ENCODE data around the gene VPS13D.

The VPS13D gene, protein sequence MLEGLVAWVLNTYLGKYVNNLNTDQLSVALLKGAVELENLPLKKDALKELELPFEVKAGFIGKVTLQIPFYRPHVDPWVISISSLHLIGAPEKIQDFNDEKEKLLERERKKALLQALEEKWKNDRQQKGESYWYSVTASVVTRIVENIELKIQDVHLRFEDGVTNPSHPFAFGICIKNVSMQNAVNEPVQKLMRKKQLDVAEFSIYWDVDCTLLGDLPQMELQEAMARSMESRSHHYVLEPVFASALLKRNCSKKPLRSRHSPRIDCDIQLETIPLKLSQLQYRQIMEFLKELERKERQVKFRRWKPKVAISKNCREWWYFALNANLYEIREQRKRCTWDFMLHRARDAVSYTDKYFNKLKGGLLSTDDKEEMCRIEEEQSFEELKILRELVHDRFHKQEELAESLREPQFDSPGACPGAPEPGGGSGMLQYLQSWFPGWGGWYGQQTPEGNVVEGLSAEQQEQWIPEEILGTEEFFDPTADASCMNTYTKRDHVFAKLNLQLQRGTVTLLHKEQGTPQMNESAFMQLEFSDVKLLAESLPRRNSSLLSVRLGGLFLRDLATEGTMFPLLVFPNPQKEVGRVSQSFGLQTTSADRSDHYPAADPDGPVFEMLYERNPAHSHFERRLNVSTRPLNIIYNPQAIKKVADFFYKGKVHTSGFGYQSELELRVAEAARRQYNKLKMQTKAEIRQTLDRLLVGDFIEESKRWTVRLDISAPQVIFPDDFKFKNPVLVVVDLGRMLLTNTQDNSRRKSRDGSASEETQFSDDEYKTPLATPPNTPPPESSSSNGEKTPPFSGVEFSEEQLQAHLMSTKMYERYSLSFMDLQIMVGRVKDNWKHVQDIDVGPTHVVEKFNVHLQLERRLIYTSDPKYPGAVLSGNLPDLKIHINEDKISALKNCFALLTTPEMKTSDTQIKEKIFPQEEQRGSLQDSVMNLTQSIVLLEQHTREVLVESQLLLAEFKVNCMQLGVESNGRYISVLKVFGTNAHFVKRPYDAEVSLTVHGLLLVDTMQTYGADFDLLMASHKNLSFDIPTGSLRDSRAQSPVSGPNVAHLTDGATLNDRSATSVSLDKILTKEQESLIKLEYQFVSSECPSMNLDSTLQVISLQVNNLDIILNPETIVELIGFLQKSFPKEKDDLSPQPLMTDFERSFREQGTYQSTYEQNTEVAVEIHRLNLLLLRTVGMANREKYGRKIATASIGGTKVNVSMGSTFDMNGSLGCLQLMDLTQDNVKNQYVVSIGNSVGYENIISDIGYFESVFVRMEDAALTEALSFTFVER (N-terminal part only)

DNA sequence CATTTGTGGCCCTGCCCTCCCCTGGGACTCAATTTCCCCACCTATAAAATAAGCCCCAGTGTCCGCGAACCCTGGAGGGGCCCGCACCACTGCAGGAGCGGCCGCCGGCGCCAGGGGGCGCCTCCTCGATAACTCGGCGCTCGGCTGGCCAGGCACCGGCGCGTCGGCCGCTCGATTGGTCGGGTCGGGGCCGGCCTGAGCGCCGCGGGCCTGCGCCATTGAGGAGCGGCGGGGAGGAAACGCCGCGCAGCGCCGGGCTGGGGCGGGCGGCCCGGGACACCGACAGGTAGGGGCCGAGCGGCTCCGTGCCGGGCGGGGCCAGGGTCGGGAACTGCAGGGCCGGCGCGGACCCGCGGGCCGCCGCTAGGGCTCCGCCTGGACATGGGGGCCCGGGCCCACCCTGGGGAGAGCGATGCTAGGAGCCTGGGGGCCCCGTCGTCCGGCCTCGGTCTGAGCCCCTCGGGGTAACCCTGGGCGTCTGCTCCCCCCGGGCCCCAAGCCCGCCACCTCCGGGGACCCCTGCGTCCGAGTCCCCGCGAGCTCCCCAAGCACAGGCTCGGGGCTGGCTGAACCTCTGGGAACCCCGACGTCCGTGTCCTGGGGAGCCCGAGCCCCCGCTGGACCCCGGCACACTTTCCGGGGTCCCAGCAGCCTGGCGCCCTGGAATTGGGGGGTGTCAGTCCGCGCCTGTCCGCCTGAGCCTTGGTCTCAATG, at the start of gene VPS13D:
TSS of gene VPS13D (plus strand) at position 196 of the 714 bp plus-strand sequence. CDS start 4,237 bp downstream, outside the sequence.
- Mint-ChIP-seq H3K4me3 (peak within 1 kb of the TSS; percentile 79), H3K9me3 (no peaks in the 10 kb centered on the region), H3K36me3 (peaks cover 7% of the 10 kb centered on the region), H3K27ac (peak within 1 kb of the TSS; percentile 74), H3K4me1 (peaks cover 10% of the 10 kb centered on the region)
- DNase-seq (ENCODE audit: low spot score in 2 of 2), result peak; percentile 87 to 90
- peak; percentile 96 for ATAC-seq

DNA sequence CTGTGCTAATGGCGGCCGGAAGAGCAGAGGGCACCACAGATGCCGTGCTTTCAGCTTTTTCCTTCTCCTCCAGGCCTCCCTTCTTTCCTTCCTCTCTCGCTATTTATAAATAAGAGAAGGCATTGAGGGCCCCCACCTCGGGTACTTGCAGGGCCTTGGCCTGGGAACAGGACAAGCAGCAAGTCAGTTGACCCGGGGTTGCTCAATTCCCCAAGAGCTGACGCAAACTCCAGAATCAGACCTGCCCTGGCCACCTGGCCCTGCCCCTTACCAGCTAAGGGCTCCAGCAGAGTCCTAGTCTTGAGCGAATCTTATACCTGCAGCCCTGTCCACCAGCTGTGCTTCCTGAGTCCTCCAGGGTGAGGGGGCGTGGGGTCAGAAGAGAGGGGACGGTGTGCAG, 49.5 kb upstream of the VPS13D start:
- H3K36me3 Mint-ChIP-seq, result peaks cover 100% of the 10 kb centered on the region
- H3K4me3 Mint-ChIP-seq, result no peak overlapping the region
- peaks cover 95% of the 10 kb centered on the region for H3K4me1 Mint-ChIP-seq
- DNase-seq (ENCODE audit: low spot score in 2 of 2), result no peak
- H3K9me3 Mint-ChIP-seq, result no peaks in the 10 kb centered on the region
- peak overlapping the region; percentile 100 for H3K27ac Mint-ChIP-seq
- ATAC-seq, result no peak

GRCh38 chr1:12180903-12181302, 48.9 kb upstream of the VPS13D start:
- peak overlapping the region; percentile 100 for H3K27ac Mint-ChIP-seq
- H3K9me3 Mint-ChIP-seq, result no peaks in the 10 kb centered on the region
- no peak overlapping the region for H3K4me3 Mint-ChIP-seq
- ATAC-seq (no peak), DNase-seq (ENCODE audit: low spot score in 2 of 2) (no peak)
- H3K36me3 Mint-ChIP-seq, result peaks cover 100% of the 10 kb centered on the region
- H3K4me1 Mint-ChIP-seq, result peaks cover 95% of the 10 kb centered on the region

DNA sequence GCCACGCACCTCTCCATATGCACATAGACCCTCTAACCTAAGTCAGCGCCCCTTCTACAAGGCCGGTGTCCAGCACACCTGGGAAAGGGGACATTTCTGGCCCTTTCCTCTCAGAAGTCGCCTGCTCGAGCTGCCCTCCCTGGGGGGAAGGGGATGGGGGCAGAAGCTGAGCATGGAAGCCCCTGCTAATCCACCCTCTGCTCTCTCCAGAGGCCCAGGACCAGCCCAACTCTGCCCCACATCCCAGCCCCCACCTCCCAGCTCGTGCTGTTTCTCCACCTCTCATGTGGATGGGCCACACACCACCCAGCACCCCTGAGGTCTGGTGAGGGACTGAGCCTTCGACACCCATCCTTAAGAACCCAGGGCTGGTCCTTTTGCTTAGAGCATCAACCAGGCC, 48.3 kb upstream of the VPS13D start:
- Mint-ChIP-seq H3K4me1 (peaks cover 95% of the 10 kb centered on the region), H3K4me3 (peak overlapping the region; percentile 32), H3K27ac (peak overlapping the region; percentile 100), H3K9me3 (no peaks in the 10 kb centered on the region), H3K36me3 (peaks cover 100% of the 10 kb centered on the region)
- DNase-seq (ENCODE audit: low spot score in 2 of 2) (no peak), ATAC-seq (no peak)

DNA sequence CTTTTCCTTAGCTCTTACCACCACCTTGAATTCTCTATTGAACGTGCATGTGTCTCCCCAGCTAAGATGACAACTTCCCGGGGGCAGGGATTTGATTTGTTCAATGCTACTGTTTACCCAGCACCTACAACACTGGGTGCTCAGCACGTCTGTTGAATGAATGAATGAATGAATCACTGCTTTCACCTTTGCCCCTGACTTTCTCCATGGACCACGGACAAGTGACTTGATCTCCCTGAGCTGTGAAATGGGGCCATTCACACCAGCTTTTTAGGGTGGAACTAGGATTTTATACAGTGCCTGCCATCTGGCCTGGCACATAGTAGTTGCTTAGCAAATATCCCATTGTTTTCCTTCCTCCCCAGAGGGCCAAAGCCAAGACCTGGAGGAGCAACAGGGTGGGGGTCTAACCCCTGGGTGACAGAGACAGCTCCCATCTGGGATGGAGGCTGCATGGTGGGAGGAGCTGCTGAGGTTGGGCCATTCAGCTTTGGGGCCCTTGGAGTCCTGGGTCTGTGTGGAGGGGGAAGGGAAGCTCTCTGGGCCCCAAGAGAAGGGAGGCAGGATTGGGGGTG, 47.3 kb upstream of the VPS13D start:
- peaks cover 100% of the 10 kb centered on the region for H3K36me3 Mint-ChIP-seq
- H3K27ac Mint-ChIP-seq, result peak overlapping the region; percentile 100
- ATAC-seq (no peak), DNase-seq (ENCODE audit: low spot score in 2 of 2) (no peak)
- H3K9me3 Mint-ChIP-seq, result no peaks in the 10 kb centered on the region
- peaks cover 96% of the 10 kb centered on the region for H3K4me1 Mint-ChIP-seq
- peak overlapping the region; percentile 32 for H3K4me3 Mint-ChIP-seq

DNA sequence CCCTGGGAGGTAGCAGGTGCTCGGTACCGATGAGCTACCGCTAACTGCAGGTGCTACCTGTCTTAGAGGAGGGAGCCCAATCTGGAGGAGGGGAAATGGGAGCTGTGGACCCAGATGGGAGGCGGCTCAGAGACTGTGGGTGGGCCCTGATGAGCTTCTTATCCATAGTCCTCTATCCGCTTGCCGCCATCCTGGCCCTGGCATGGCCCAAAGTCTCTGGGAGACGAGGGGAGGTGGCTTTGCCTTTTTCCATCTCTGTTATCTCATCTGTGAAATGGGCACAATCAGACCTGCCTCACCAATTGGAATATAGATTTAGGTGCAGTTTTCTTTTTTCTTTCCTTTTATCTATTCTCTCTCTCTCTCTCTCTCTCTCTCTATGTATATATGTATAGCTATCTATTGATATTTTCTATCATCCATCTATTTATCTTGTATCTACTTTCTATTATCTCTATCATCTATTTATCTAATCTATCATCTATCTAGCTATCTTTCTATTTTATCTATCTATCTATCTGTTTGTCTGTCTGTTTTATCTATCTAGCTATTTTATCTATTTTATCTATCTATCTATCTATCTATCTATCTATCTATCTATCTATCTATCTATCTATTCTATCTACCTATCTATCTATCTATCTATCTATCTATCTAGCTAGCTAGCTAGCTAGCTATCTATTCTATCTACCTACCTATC, 46.6 kb upstream of the VPS13D start:
- Mint-ChIP-seq H3K4me1 (peaks cover 96% of the 10 kb centered on the region), H3K9me3 (no peaks in the 10 kb centered on the region), H3K27ac (peak overlapping the region; percentile 100), H3K4me3 (peak overlapping the region; percentile 32), H3K36me3 (peaks cover 100% of the 10 kb centered on the region)
- DNase-seq (ENCODE audit: low spot score in 2 of 2), result no peak
- no peak for ATAC-seq

DNA sequence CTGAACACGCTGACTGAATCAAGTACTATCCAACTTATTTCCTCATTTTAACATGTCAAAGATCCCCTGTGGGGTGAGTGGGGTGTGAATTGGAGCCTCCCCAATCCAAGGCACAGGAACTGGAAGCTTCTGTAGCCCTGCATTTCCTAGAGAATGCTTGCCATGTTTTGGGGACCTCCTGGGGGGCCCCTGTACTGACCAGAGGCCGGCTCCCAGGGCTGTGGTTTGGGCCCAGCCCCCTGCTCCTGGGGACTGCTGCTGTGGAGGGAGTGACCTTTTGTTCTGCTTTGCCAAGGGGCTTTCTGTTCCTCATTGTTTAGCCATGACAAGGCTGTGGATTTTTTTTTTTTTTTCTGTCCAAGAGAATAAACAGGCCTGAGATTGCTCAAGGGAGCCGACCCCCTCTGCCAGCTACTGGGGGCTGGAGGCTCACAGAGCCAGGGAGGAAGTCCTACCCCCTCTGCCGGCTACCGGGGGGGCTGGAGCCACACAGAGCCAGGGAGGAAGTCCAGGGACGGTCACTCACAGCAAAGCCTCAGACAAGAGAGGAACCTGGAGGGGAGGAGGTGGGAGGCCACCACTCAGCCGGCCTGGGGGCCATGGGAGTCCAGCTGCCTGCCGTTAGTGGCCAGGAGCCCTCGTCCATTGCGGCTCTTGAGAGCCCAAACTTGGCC, 45.7 kb upstream of the VPS13D start:
- no peaks in the 10 kb centered on the region for H3K9me3 Mint-ChIP-seq
- DNase-seq (ENCODE audit: low spot score in 2 of 2) (no peak), ATAC-seq (no peak)
- H3K36me3 Mint-ChIP-seq, result peaks cover 100% of the 10 kb centered on the region
- peak overlapping the region; percentile 100 for H3K27ac Mint-ChIP-seq
- H3K4me3 Mint-ChIP-seq, result no peak overlapping the region
- H3K4me1 Mint-ChIP-seq, result peaks cover 95% of the 10 kb centered on the region

DNA sequence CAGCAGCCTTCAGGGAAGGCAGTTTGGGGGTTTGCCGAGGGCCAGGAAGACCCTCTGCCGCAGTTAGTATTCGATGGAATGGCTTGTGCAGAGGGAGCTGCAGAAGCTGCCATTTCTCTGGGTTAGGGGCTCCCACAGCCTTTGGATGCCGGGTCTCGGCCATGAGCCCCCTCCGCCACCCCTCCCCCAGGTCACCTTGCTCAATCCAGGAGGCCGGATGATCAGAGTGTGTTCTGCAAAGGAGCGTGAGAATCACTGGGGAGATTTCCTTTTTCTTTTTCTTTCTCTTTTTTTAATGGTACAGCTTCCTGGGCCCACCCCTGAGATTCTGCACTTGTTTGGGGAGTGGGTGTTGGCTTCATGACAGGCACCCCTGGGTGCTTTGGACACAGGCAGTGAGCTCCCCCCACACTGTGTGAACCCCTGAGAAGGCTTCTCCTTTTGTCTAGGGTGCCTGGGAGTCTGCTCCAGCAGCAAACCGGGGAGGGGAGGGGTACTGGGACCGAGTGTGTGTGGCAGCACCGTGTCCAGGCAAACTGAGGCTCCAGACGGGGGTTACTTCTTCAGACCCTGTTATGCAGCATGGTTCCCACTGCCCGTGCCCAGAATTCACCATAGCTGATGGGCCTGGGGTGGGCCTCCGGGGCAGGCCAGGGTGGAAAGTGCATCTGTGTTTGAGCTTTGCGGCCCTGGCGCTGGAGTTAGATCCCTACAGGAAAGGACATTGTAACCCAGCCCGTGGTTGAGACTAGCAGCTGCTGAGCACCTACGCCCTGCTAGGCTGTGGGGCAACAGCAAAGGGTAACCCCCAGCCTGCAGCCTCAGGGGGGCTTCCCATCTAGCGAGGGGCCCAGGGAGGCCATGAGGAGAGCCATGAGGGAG, 44.6 kb upstream of the VPS13D start:
- H3K36me3 Mint-ChIP-seq, result peaks cover 100% of the 10 kb centered on the region
- no peaks in the 10 kb centered on the region for H3K9me3 Mint-ChIP-seq
- peaks cover 95% of the 10 kb centered on the region for H3K4me1 Mint-ChIP-seq
- ATAC-seq (no peak), DNase-seq (ENCODE audit: low spot score in 2 of 2) (no peak)
- H3K27ac Mint-ChIP-seq, result peak overlapping the region; percentile 100
- peak overlapping the region; percentile 16 for H3K4me3 Mint-ChIP-seq

- Mint-ChIP-seq H3K4me1 (peaks cover 94% of the 10 kb centered on the region), H3K9me3 (no peaks in the 10 kb centered on the region), H3K4me3 (peak overlapping the region; percentile 16), H3K27ac (peak overlapping the region; percentile 100), H3K36me3 (peaks cover 100% of the 10 kb centered on the region)
- DNase-seq (ENCODE audit: low spot score in 2 of 2) (no peak), ATAC-seq (no peak)
Measured at GRCh38 chr1:12185918-12186678, 43.7 kb upstream of the VPS13D start.

DNA sequence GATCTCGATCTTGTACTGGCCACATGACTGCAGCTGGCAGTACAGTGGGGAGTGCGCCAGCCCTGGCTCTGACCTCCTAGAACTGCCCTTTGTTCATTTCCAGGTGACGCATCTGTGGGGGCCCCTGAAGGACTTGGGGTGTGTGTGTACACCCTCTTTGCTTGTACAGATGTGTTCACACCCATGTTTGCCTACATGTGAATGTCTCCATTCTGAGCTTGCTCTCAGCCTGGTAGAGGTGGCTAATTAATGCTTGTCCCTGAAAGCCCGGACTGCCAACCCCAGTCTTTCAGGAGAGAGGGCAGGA, 43.2 kb upstream of the VPS13D start:
- DNase-seq (ENCODE audit: low spot score in 2 of 2), result no peak
- Mint-ChIP-seq H3K4me3 (no peak overlapping the region), H3K9me3 (no peaks in the 10 kb centered on the region), H3K27ac (peak overlapping the region; percentile 87), H3K4me1 (peaks cover 92% of the 10 kb centered on the region), H3K36me3 (peaks cover 100% of the 10 kb centered on the region)
- no peak for ATAC-seq

DNA sequence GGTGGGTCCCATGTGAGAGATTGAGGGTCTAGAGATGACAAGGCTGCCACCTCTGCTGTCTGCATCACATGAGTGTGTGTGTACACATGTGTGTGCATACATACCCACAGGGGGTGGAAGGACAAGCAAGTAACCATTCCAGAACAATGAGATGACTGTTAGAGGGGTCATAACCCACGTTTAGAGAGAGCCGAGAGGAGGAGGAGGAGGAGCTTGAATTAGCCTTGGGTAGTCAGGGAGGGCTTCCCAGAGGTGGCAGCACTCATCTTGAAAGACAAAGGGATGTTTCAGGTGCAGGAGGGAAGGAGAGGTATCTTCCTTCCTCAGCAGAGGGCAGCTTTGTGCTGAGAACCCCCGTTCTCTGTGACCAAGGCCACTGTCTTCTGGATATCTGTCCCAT, 41.7 kb upstream of the VPS13D start:
- DNase-seq (ENCODE audit: low spot score in 2 of 2) (no peak), ATAC-seq (no peak)
- Mint-ChIP-seq H3K9me3 (no peaks in the 10 kb centered on the region), H3K27ac (peak overlapping the region; percentile 87), H3K4me1 (peaks cover 91% of the 10 kb centered on the region), H3K36me3 (peaks cover 100% of the 10 kb centered on the region), H3K4me3 (no peak overlapping the region)

- peaks cover 88% of the 10 kb centered on the region for H3K4me1 Mint-ChIP-seq
- DNase-seq (ENCODE audit: low spot score in 2 of 2) (no peak), ATAC-seq (no peak)
- peak overlapping the region; percentile 87 for H3K27ac Mint-ChIP-seq
- H3K9me3 Mint-ChIP-seq, result no peaks in the 10 kb centered on the region
- peaks cover 100% of the 10 kb centered on the region for H3K36me3 Mint-ChIP-seq
- H3K4me3 Mint-ChIP-seq, result no peak overlapping the region
Measured at GRCh38 chr1:12188657-12189327, 41.0 kb upstream of the VPS13D start.

Data from stimulated activated effector memory CD8-positive, alpha-beta T cell treated with anti-CD3 and anti-CD28 coated beads, Interleukin-12 subunit alpha, Interleukin-12 subunit beta, amount 100 ng/mL, for 72 hours (primary cell).